Esophagus (tissue), 2 donors: ENCODE measurements around the gene PAK5. TPM values are rescaled to one million over a fixed set of nuclear protein-coding genes. Genes with fewer than 3 reads are reported as not detected.

ENCODE experiments used
- H3K27ac ChIP-seq, 2 donors: one replicate each; pipeline ENCODE4 v1.5.1; 2013; ENCODE audit warnings: low read depth in 2 of 2, mild to moderate bottlenecking in 2 of 2, inconsistent platforms in 1 of 2, low read length in 1 of 2, moderate library complexity in 1 of 2
- H3K27me3 ChIP-seq, 2 donors: one replicate each; pipeline ENCODE4 v1.6.1; 2013; ENCODE audit warnings: low read length in 2 of 2, control low read depth in 1 of 2, mild to moderate bottlenecking in 1 of 2; ENCODE audit not compliant: insufficient read depth in 2 of 2, control insufficient read depth in 1 of 2
- H3K36me3 ChIP-seq, 2 donors: one replicate each; pipeline ENCODE4 v1.6.1; 2013; ENCODE audit warnings: low read length in 1 of 2; ENCODE audit not compliant: control insufficient read depth in 2 of 2, insufficient read depth in 2 of 2
- H3K4me1 ChIP-seq, 2 donors: one replicate each; pipeline ENCODE4 v1.6.1; 2013; ENCODE audit warnings: low read length in 1 of 2; ENCODE audit not compliant: control insufficient read depth in 2 of 2, insufficient read depth in 2 of 2
- H3K4me3 ChIP-seq, 2 donors: one replicate each; pipeline ENCODE4 v1.5.1; 2013; ENCODE audit warnings: low read length in 2 of 2, mild to moderate bottlenecking in 2 of 2, low read depth in 1 of 2, moderate library complexity in 1 of 2
- H3K9me3 ChIP-seq, 2 donors: one replicate each; pipeline ENCODE4 v1.6.1; 2013; ENCODE audit warnings: mild to moderate bottlenecking in 2 of 2, low read depth in 1 of 2, low read length in 1 of 2, moderate library complexity in 1 of 2; ENCODE audit not compliant: control insufficient read depth in 2 of 2, insufficient read depth in 1 of 2
- WGBS, 2 donors: extraction: QIAGEN DNeasy Blood & Tissue Kit; methylation state at CpG; one replicate each; pipeline ENCODE4 v1.1.7; 2013; 5-methylcytosine and 5-hydroxymethylcytosine counted together
- polyA plus RNA-seq, 2 donors: library from polyadenylated mRNA; stranded (reverse); fragments of 200-250 nt; gene quantifications; one replicate each; pipeline ENCODE4 v1.2.3, GENCODE V29; 2013
- donor health status: healthy with polysubstance abuse.
- donor health status: Bipolar disorder and iron deficiency.

The PAK5 gene
- polyA plus RNA-seq, 2 donors: 0.21 to 0.39 TPM

- H3K9me3 ChIP-seq: no peaks in the 10 kb centered on the region
- no peaks in the 10 kb centered on the region for H3K4me1 ChIP-seq
- H3K27me3 ChIP-seq: no peaks in the 10 kb centered on the region
- WGBS, 2 donors: 41 to 61% methylated on average over 5 of the region's 5 CpGs
- H3K4me3 ChIP-seq: no peak overlapping the region
- H3K36me3 ChIP-seq: no peaks in the 10 kb centered on the region
- H3K27ac ChIP-seq: no peak overlapping the region
These were observed 220.9 kb downstream of the PAK5 start for GRCh38 chr20:9617940-9618339.

- no peaks in the 10 kb centered on the region for H3K36me3 ChIP-seq
- H3K4me3 ChIP-seq: no peak overlapping the region
- 3% methylated on average over 10 of the region's 10 CpGs for WGBS, 2 donors
- H3K9me3 ChIP-seq: no peaks in the 10 kb centered on the region
- no peaks in the 10 kb centered on the region for H3K4me1 ChIP-seq
- H3K27ac ChIP-seq: no peak overlapping the region
- H3K27me3 ChIP-seq: no peaks in the 10 kb centered on the region
These were observed 221.9 kb downstream of the PAK5 start for GRCh38 chr20:9616833-9617461.

GRCh38 chr20:9616455-9616805, 222.4 kb downstream of the PAK5 start:
- H3K9me3 ChIP-seq: no peaks in the 10 kb centered on the region
- 84 to 87% methylated on average over 5 of the region's 5 CpGs for WGBS, 2 donors
- no peaks in the 10 kb centered on the region for H3K4me1 ChIP-seq
- H3K4me3 ChIP-seq: no peak overlapping the region
- no peak overlapping the region for H3K27ac ChIP-seq
- no peaks in the 10 kb centered on the region for H3K36me3 ChIP-seq
- H3K27me3 ChIP-seq: no peaks in the 10 kb centered on the region

- H3K36me3 ChIP-seq: no peaks in the 10 kb centered on the region
- no peaks in the 10 kb centered on the region for H3K9me3 ChIP-seq
- no peaks in the 10 kb centered on the region for H3K27me3 ChIP-seq
- H3K4me3 ChIP-seq: no peak overlapping the region
- H3K27ac ChIP-seq: no peak overlapping the region
- 68 to 75% methylated on average over 8 of the region's 8 CpGs for WGBS, 2 donors
- H3K4me1 ChIP-seq: no peaks in the 10 kb centered on the region
These were observed 223.0 kb downstream of the PAK5 start for GRCh38 chr20:9615766-9616454.

- no peaks in the 10 kb centered on the region for H3K4me1 ChIP-seq
- 60 to 62% methylated on average over 4 of the region's 4 CpGs for WGBS, 2 donors
These were observed 223.8 kb downstream of the PAK5 start for GRCh38 chr20:9615118-9615517.

GRCh38 chr20:9613871-9614270, 225.0 kb downstream of the PAK5 start:
- 70 to 73% methylated on average over 4 of the region's 4 CpGs for WGBS, 2 donors
- Histone ChIP-seq H3K27ac (no peak overlapping the region), H3K36me3 (no peaks in the 10 kb centered on the region), H3K4me3 (no peak overlapping the region), H3K4me1 (no peaks in the 10 kb centered on the region), H3K9me3 (no peaks in the 10 kb centered on the region), H3K27me3 (no peaks in the 10 kb centered on the region)

More at GRCh38 chr20:9615118-9615517, 223.8 kb downstream of the PAK5 start:
- Histone ChIP-seq H3K27ac (no peak overlapping the region), H3K4me3 (no peak overlapping the region), H3K9me3 (no peaks in the 10 kb centered on the region), H3K27me3 (no peaks in the 10 kb centered on the region), H3K36me3 (no peaks in the 10 kb centered on the region)

GRCh38 chr20:9611921-9612320, 227.0 kb downstream of the PAK5 start:
- Histone ChIP-seq H3K36me3 (no peaks in the 10 kb centered on the region), H3K27me3 (no peaks in the 10 kb centered on the region), H3K4me3 (no peak overlapping the region), H3K27ac (no peak overlapping the region), H3K4me1 (no peaks in the 10 kb centered on the region), H3K9me3 (no peaks in the 10 kb centered on the region)
- 89 to 92% methylated on average over 9 of the region's 9 CpGs for WGBS, 2 donors

- 80 to 86% methylated on average over 7 of the region's 7 CpGs for WGBS, 2 donors
- H3K4me3 ChIP-seq: no peak overlapping the region
- no peaks in the 10 kb centered on the region for H3K36me3 ChIP-seq
- no peaks in the 10 kb centered on the region for H3K27me3 ChIP-seq
- H3K4me1 ChIP-seq: no peaks in the 10 kb centered on the region
- no peak overlapping the region for H3K27ac ChIP-seq
- H3K9me3 ChIP-seq: no peaks in the 10 kb centered on the region
These were observed 228.2 kb downstream of the PAK5 start for GRCh38 chr20:9610665-9611064.

- Histone ChIP-seq H3K27me3 (no peaks in the 10 kb centered on the region), H3K36me3 (no peaks in the 10 kb centered on the region), H3K9me3 (no peaks in the 10 kb centered on the region), H3K4me3 (no peak overlapping the region), H3K27ac (no peak overlapping the region), H3K4me1 (no peaks in the 10 kb centered on the region)
- 27 to 30% methylated on average over 7 of the region's 7 CpGs for WGBS, 2 donors
These were observed 228.9 kb downstream of the PAK5 start for GRCh38 chr20:9609887-9610502.
